Measurements from ENCODE around the gene NUP133.

DNA sequence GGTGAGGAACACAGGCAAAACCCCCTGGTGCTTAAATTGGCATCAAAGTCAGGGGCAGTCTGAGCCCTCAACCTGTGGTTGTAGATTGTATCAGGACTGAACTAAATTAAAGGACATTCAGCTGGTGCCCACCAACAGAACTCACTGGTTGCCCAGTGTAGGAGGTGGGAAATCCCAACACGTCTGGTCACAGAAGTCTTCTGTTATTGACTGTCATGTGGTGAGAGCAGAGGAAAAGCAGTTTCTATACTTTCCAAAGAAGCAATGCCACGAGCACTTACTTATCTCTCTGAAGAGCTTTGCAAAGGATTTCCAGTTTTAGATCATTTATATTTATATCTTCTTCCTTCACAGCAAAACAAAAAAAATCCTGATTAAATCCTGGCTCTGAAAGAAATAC, 59.3 kb downstream of the NUP133 start:
- TF ChIP-seq, protein P1, sequence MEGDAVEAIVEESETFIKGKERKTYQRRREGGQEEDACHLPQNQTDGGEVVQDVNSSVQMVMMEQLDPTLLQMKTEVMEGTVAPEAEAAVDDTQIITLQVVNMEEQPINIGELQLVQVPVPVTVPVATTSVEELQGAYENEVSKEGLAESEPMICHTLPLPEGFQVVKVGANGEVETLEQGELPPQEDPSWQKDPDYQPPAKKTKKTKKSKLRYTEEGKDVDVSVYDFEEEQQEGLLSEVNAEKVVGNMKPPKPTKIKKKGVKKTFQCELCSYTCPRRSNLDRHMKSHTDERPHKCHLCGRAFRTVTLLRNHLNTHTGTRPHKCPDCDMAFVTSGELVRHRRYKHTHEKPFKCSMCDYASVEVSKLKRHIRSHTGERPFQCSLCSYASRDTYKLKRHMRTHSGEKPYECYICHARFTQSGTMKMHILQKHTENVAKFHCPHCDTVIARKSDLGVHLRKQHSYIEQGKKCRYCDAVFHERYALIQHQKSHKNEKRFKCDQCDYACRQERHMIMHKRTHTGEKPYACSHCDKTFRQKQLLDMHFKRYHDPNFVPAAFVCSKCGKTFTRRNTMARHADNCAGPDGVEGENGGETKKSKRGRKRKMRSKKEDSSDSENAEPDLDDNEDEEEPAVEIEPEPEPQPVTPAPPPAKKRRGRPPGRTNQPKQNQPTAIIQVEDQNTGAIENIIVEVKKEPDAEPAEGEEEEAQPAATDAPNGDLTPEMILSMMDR (IDR thresholded peaks at IDR 0.05; ENCODE audit: insufficient read depth, low read length) = no peak
- TF ChIP-seq GABPA (IDR thresholded peaks at IDR 0.05; ENCODE audit: low read depth) = no peak
- TF ChIP-seq POLR2AphosphoS5 (IDR thresholded peaks at IDR 0.05; ENCODE audit: low read depth) = no peak
- TF ChIP-seq, protein P2, sequence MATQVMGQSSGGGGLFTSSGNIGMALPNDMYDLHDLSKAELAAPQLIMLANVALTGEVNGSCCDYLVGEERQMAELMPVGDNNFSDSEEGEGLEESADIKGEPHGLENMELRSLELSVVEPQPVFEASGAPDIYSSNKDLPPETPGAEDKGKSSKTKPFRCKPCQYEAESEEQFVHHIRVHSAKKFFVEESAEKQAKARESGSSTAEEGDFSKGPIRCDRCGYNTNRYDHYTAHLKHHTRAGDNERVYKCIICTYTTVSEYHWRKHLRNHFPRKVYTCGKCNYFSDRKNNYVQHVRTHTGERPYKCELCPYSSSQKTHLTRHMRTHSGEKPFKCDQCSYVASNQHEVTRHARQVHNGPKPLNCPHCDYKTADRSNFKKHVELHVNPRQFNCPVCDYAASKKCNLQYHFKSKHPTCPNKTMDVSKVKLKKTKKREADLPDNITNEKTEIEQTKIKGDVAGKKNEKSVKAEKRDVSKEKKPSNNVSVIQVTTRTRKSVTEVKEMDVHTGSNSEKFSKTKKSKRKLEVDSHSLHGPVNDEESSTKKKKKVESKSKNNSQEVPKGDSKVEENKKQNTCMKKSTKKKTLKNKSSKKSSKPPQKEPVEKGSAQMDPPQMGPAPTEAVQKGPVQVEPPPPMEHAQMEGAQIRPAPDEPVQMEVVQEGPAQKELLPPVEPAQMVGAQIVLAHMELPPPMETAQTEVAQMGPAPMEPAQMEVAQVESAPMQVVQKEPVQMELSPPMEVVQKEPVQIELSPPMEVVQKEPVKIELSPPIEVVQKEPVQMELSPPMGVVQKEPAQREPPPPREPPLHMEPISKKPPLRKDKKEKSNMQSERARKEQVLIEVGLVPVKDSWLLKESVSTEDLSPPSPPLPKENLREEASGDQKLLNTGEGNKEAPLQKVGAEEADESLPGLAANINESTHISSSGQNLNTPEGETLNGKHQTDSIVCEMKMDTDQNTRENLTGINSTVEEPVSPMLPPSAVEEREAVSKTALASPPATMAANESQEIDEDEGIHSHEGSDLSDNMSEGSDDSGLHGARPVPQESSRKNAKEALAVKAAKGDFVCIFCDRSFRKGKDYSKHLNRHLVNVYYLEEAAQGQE (IDR thresholded peaks at IDR 0.05; ENCODE audit: insufficient replicate concordance, low read depth) = no peak

Measured in HL-60 (cell line).